HL-60 (cell line): ENCODE data around the gene SLC35E4.

ENCODE experiments used
- TF ChIP-seq, protein P1 (sequence below): IDR thresholded peaks from one replicate; pipeline ENCODE4 v1.5.1; 2011; ENCODE audit warnings: low read length, control low read depth, inconsistent platforms; ENCODE audit not compliant: insufficient read depth
- TF ChIP-seq, protein P2 (sequence below): IDR thresholded peaks from 2 replicates; pipeline ENCODE4 v1.6.1; 2012; ENCODE audit warnings: low read depth; ENCODE audit not compliant: insufficient replicate concordance

DNA sequence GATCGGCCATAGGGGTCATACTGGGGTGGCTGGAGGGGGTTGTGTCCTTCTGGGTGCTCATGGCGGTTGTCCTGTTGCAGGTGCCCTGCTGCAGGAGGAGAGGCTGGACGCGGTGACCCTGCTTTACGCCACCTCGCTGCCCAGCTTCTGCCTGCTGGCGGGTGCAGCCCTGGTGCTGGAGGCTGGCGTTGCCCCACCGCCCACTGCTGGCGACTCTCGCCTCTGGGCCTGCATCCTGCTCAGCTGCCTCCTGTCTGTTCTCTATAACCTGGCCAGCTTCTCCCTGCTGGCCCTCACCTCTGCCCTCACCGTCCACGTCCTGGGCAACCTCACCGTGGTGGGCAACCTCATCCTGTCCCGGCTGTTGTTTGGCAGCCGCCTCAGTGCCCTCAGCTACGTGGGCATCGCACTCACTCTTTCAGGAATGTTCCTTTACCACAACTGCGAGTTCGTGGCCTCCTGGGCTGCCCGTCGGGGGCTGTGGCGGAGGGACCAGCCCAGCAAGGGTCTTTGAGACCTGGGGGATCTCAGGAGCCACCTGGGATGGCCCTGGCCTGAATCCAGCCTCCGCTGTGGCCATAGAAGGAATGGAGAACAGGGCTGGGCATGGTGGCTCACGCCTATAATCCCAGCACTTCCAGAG, 11.1 kb downstream of the SLC35E4 start:
- TF ChIP-seq, protein P1, sequence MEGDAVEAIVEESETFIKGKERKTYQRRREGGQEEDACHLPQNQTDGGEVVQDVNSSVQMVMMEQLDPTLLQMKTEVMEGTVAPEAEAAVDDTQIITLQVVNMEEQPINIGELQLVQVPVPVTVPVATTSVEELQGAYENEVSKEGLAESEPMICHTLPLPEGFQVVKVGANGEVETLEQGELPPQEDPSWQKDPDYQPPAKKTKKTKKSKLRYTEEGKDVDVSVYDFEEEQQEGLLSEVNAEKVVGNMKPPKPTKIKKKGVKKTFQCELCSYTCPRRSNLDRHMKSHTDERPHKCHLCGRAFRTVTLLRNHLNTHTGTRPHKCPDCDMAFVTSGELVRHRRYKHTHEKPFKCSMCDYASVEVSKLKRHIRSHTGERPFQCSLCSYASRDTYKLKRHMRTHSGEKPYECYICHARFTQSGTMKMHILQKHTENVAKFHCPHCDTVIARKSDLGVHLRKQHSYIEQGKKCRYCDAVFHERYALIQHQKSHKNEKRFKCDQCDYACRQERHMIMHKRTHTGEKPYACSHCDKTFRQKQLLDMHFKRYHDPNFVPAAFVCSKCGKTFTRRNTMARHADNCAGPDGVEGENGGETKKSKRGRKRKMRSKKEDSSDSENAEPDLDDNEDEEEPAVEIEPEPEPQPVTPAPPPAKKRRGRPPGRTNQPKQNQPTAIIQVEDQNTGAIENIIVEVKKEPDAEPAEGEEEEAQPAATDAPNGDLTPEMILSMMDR, result no peak
- TF ChIP-seq, protein P2, sequence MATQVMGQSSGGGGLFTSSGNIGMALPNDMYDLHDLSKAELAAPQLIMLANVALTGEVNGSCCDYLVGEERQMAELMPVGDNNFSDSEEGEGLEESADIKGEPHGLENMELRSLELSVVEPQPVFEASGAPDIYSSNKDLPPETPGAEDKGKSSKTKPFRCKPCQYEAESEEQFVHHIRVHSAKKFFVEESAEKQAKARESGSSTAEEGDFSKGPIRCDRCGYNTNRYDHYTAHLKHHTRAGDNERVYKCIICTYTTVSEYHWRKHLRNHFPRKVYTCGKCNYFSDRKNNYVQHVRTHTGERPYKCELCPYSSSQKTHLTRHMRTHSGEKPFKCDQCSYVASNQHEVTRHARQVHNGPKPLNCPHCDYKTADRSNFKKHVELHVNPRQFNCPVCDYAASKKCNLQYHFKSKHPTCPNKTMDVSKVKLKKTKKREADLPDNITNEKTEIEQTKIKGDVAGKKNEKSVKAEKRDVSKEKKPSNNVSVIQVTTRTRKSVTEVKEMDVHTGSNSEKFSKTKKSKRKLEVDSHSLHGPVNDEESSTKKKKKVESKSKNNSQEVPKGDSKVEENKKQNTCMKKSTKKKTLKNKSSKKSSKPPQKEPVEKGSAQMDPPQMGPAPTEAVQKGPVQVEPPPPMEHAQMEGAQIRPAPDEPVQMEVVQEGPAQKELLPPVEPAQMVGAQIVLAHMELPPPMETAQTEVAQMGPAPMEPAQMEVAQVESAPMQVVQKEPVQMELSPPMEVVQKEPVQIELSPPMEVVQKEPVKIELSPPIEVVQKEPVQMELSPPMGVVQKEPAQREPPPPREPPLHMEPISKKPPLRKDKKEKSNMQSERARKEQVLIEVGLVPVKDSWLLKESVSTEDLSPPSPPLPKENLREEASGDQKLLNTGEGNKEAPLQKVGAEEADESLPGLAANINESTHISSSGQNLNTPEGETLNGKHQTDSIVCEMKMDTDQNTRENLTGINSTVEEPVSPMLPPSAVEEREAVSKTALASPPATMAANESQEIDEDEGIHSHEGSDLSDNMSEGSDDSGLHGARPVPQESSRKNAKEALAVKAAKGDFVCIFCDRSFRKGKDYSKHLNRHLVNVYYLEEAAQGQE, result no peak
